Activated CD8-positive, alpha-beta T cell treated with anti-CD3 and anti-CD28 coated beads for 36 hours (primary cell): ENCODE results near the gene CHERP. TPM values are rescaled to one million over a fixed set of nuclear protein-coding genes. Genes with fewer than 3 reads are reported as not detected.

Source experiments
- ATAC-seq: fragments of 200-7000 bp; cut with Tn5 transposase; one replicate; pipeline ENCODE4 v1.10.0; 2021; ENCODE audit warnings: mild to moderate bottlenecking, moderate library complexity
- CTCF ChIA-PET: fragments of 350-600 bp; sonication (Branson Sonifier 250); formaldehyde crosslinking; loops from one replicate; lab custom pipeline; 2021; ENCODE audit warnings: antibody characterized with exemption; lab: Charles Lee
- POLR2A ChIA-PET: fragments of 350-600 bp; sonication (Branson Sonifier 250); formaldehyde crosslinking; loops from one replicate; lab custom pipeline; 2021; ENCODE audit warnings: antibody characterized with exemption; lab: Charles Lee
- DNase-seq: peaks from one replicate; pipeline ENCODE4 v3.0.0-alpha.2; 2020
- H3K27ac Mint-ChIP-seq: one replicate; pipeline ENCODE4 v1.8.0; 2021; ENCODE audit warnings: mild to moderate bottlenecking, mixed read lengths
- H3K27me3 Mint-ChIP-seq: one replicate; pipeline ENCODE4 v1.8.0; 2021; ENCODE audit warnings: mixed read lengths
- H3K36me3 Mint-ChIP-seq: one replicate; pipeline ENCODE4 v1.8.0; 2021; ENCODE audit warnings: low read depth, mixed read lengths
- H3K4me1 Mint-ChIP-seq: one replicate; pipeline ENCODE4 v1.8.0; 2021; ENCODE audit warnings: low read depth, mixed read lengths
- H3K4me3 Mint-ChIP-seq: one replicate; pipeline ENCODE4 v1.8.0; 2021; ENCODE audit warnings: mild to moderate bottlenecking, moderate library complexity, mixed read lengths
- H3K9me3 Mint-ChIP-seq: one replicate; pipeline ENCODE4 v1.8.0; 2021; ENCODE audit warnings: mixed read lengths
- CTCF ChIP-seq: fragments of 200-600 bp; IDR thresholded peaks from one replicate; pipeline ENCODE4 v1.8.0; 2022; ENCODE audit warnings: antibody characterized with exemption, mild to moderate bottlenecking
- intact Hi-C: fragments of 100-400 bp; cut with micrococcal nuclease; formaldehyde crosslinking; loops from one replicate; pipeline ENCODE4 v1.10.0; 2022
- total RNA-seq, 2 experiments: library from RNA; stranded (reverse); gene quantifications; one replicate each; pipeline ENCODE4 v1.2.3, GENCODE V29; 2021

Gene CHERP
- total RNA-seq, 2 experiments from 2014 or later = 57.5 to 59.6 TPM

DNA sequence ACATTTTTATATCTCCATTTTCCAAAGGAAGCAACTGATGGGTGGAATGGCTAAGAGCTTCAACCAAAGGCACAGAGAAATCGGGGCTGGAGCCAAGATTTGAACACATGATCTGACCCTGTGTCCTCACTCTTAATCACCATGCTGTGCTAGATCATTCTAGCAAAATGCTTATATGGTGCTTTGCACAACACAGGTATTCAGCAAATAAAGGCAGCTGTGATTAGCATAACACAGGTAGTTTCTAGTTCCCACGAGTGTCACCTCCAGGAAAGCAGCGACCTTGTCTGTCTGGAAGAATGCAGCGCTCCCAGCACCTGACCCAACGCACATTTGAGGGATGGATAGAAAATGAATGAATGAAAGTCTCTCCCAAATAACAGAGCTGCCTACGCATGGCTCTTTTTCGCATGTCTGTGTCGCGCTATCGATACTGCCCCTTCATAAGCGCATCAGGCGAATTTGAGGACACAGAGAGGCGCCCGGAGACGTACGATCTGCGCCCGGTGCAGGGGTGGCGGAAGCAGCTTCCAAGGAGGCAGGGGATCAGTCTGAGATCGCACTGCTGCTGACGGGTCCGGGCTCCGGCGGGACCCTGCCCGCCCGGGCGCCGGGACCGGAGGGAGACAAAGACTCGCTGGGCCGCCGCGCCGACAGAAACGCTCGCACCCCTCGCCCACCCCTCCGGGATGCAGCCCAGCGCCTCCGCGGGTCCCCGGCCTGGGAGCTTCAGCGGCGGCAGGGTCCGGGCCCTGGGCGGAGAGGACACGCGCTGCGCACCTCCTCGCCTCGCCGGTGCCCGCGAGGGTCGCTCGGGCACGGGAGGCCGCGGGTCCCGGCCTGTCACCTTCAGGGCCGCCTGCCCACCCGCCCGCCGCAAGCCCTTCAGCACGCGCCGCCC lies 71.1 kb downstream of the CHERP start:
- intact Hi-C loops = no loop called here
- Mint-ChIP-seq H3K4me3 (peak overlapping the region; percentile 83), H3K27ac (peak overlapping the region; percentile 14), H3K9me3 (peaks cover 1% of the 10 kb centered on the region), H3K36me3 (peaks cover 3% of the 10 kb centered on the region), H3K27me3 (peaks cover 2% of the 10 kb centered on the region), H3K4me1 (peaks cover 32% of the 10 kb centered on the region)
- TF ChIP-seq CTCF = no peak
- DNase-seq (peak; percentile 61), ATAC-seq (peak; percentile 13)
- ChIA-PET CTCF (interaction anchor here (0.8 to 1.0 kb wide), 2 partner anchors 9 to 30 kb away, joined by 3 read pairs; no protein-coding TSS in a partner anchor), POLR2A (interaction anchor here (0.5 to 1.2 kb wide), 2 partner anchors 9 to 23 kb away, joined by 3 to 5 read pairs; no protein-coding TSS in a partner anchor)

GRCh38 chr19:16470541-16470910 lies 71.7 kb downstream of the CHERP start:
- POLR2A ChIA-PET = interaction anchor here (0.7 kb wide), 1 partner anchor 180 kb away, joined by 3 read pairs; no protein-coding TSS in a partner anchor
- Mint-ChIP-seq H3K4me1 (peaks cover 34% of the 10 kb centered on the region), H3K36me3 (peaks cover 3% of the 10 kb centered on the region), H3K27me3 (peaks cover 2% of the 10 kb centered on the region), H3K27ac (no peak overlapping the region), H3K9me3 (peaks cover 1% of the 10 kb centered on the region), H3K4me3 (peak overlapping the region; percentile 83)
- no peak for ATAC-seq
- no peak for TF ChIP-seq CTCF
- CTCF ChIA-PET = interaction anchor here (0.8 to 1.0 kb wide), 2 partner anchors 8 to 29 kb away, joined by 3 read pairs; no protein-coding TSS in a partner anchor
- DNase-seq = no peak
- intact Hi-C loops = no loop called here

Other genes starting within 250 kb of the CHERP start
- 1 to 10 TPM in 1 of 2 experiments, under 1 TPM in 1; 0.94 to 1.0 TPM for gene KLF2, start 217.6 kb downstream of the CHERP start, total RNA-seq
- gene EPS15L1, start 70.5 kb downstream of the CHERP start, total RNA-seq = 10 to 100 TPM; 27.4 to 28.3 TPM
- not detected for gene CALR3, start 46.3 kb downstream of the CHERP start, total RNA-seq
- 1 to 10 TPM; 1.9 to 2.3 TPM for gene C19orf44, start 46.0 kb downstream of the CHERP start, total RNA-seq
- 10 to 100 TPM; 60.1 to 62.4 TPM for gene SLC35E1, start 30.0 kb upstream of the CHERP start, total RNA-seq
- 10 to 100 TPM; 14.2 to 19.3 TPM for gene MED26, start 85.8 kb upstream of the CHERP start, total RNA-seq
- 10 to 100 TPM; 48.0 to 55.0 TPM for gene SMIM7, start 117.7 kb upstream of the CHERP start, total RNA-seq
- gene TMEM38A, start 118.7 kb upstream of the CHERP start, total RNA-seq = 1 to 10 TPM; 1.2 to 1.8 TPM
- gene NWD1, start 177.4 kb upstream of the CHERP start, total RNA-seq = not detected